ENCODE results near the gene REX1BD. TPM values are rescaled to one million over a fixed set of nuclear protein-coding genes. Genes with fewer than 3 reads are reported as not detected.

Gene REX1BD
- polyA plus RNA-seq, 1 donor from 2014 or later = 214 TPM

DNA sequence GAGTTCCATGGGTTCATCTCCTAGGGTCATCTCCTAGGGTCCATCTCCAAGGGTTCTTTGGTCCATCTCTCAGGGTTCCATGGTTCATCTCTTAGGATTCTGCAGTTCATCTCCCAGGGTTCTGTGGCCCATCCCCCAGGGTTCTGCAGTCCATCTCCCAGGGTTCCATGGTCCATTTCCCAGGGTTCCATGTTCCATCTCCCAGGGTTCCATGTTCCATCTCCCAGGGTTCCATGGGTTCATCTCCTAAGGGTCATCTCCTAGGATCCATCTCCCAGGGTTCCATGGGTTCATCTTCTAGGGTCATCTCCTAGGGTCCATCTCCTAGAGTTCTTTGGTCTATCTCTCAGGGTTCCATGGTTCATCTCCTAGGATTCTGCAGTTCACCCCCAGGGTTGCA is 29.0 kb downstream of the REX1BD start:
- Histone ChIP-seq H3F3A (ENCODE audit: insufficient read depth, low read length, poor library complexity, severe bottlenecking) (no peaks in the 10 kb centered on the region), H3K4me3 (ENCODE audit: low read length) (no peak overlapping the region), H3K9me2 (ENCODE audit: insufficient read depth, low read length) (no peaks in the 10 kb centered on the region), H2AFZ (ENCODE audit: low read depth, low read length) (no peak overlapping the region), H3K27me3 (ENCODE audit: insufficient read depth, low read depth, low read length) (peaks cover 3% of the 10 kb centered on the region), H3K4me2 (ENCODE audit: low read length) (no peak overlapping the region), H3K9me3 (ENCODE audit: low read length) (no peaks in the 10 kb centered on the region), H3K79me2 (replicated peaks; ENCODE audit: insufficient read depth, low read length) (no peaks in the 10 kb centered on the region), H3K36me3 (ENCODE audit: insufficient read depth, low read length) (no peaks in the 10 kb centered on the region), H4K20me1 (ENCODE audit: insufficient read depth) (no peaks in the 10 kb centered on the region), H3K27ac (ENCODE audit: low read length) (no peak overlapping the region), H3K9ac (ENCODE audit: low read length) (no peak overlapping the region)
- TF ChIP-seq POLR2AphosphoS5 (IDR thresholded peaks at IDR 0.05) (no peak), SMC3 (conservative IDR thresholded peaks at IDR 0.05; ENCODE audit: poor library complexity) (no peak), EZH2 (IDR thresholded peaks at IDR 0.05; ENCODE audit: borderline replicate concordance, insufficient read depth, low read length, poor library complexity, severe bottlenecking) (no peak), EP300 (conservative IDR thresholded peaks at IDR 0.05; ENCODE audit: poor library complexity, severe bottlenecking) (no peak), MXI1 (conservative IDR thresholded peaks at IDR 0.05; ENCODE audit: poor library complexity, severe bottlenecking) (no peak), RAD21 (conservative IDR thresholded peaks at IDR 0.05) (no peak), TAF1 (IDR thresholded peaks at IDR 0.05; ENCODE audit: low read depth) (no peak)
- TF ChIP-seq, protein P1, sequence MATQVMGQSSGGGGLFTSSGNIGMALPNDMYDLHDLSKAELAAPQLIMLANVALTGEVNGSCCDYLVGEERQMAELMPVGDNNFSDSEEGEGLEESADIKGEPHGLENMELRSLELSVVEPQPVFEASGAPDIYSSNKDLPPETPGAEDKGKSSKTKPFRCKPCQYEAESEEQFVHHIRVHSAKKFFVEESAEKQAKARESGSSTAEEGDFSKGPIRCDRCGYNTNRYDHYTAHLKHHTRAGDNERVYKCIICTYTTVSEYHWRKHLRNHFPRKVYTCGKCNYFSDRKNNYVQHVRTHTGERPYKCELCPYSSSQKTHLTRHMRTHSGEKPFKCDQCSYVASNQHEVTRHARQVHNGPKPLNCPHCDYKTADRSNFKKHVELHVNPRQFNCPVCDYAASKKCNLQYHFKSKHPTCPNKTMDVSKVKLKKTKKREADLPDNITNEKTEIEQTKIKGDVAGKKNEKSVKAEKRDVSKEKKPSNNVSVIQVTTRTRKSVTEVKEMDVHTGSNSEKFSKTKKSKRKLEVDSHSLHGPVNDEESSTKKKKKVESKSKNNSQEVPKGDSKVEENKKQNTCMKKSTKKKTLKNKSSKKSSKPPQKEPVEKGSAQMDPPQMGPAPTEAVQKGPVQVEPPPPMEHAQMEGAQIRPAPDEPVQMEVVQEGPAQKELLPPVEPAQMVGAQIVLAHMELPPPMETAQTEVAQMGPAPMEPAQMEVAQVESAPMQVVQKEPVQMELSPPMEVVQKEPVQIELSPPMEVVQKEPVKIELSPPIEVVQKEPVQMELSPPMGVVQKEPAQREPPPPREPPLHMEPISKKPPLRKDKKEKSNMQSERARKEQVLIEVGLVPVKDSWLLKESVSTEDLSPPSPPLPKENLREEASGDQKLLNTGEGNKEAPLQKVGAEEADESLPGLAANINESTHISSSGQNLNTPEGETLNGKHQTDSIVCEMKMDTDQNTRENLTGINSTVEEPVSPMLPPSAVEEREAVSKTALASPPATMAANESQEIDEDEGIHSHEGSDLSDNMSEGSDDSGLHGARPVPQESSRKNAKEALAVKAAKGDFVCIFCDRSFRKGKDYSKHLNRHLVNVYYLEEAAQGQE (IDR thresholded peaks at IDR 0.05; ENCODE audit: borderline replicate concordance) = no peak
- TF ChIP-seq, protein P2, sequence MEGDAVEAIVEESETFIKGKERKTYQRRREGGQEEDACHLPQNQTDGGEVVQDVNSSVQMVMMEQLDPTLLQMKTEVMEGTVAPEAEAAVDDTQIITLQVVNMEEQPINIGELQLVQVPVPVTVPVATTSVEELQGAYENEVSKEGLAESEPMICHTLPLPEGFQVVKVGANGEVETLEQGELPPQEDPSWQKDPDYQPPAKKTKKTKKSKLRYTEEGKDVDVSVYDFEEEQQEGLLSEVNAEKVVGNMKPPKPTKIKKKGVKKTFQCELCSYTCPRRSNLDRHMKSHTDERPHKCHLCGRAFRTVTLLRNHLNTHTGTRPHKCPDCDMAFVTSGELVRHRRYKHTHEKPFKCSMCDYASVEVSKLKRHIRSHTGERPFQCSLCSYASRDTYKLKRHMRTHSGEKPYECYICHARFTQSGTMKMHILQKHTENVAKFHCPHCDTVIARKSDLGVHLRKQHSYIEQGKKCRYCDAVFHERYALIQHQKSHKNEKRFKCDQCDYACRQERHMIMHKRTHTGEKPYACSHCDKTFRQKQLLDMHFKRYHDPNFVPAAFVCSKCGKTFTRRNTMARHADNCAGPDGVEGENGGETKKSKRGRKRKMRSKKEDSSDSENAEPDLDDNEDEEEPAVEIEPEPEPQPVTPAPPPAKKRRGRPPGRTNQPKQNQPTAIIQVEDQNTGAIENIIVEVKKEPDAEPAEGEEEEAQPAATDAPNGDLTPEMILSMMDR (IDR thresholded peaks at IDR 0.05; ENCODE audit: poor library complexity, severe bottlenecking) = no peak

DNA sequence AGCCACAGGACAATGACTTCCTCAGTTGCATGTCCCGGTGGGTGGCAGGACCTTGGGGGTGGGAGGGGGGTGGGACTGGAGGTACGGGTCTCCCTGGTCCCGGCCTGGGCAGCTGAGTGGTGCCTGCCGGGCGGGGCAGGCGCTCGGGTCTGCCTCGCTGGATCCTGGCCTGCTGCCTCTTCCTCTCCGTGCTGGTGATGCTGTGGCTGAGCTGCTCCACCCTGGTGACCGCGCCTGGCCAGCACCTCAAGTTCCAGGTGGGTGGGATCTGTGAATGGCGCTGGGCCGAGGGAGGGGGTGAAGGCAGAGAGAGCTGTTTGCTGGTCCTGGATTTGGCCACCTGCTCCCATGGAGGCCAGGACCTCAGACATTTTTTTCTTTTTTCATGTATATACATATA is 29.6 kb downstream of the REX1BD start:
- no peak overlapping the region for H3K9ac ChIP-seq (ENCODE audit: low read length)
- TF ChIP-seq RAD21 (conservative IDR thresholded peaks at IDR 0.05) (no peak), MXI1 (conservative IDR thresholded peaks at IDR 0.05; ENCODE audit: poor library complexity, severe bottlenecking) (no peak)
- peaks cover 2% of the 10 kb centered on the region for H3K27me3 ChIP-seq (ENCODE audit: insufficient read depth, low read depth, low read length)
- no peaks in the 10 kb centered on the region for H3K9me3 ChIP-seq (ENCODE audit: low read length)
- H3K27ac ChIP-seq (ENCODE audit: low read length) = no peak overlapping the region
- H3K79me2 ChIP-seq (replicated peaks; ENCODE audit: insufficient read depth, low read length) = no peaks in the 10 kb centered on the region
- H3K36me3 ChIP-seq (ENCODE audit: insufficient read depth, low read length) = no peaks in the 10 kb centered on the region
- no peaks in the 10 kb centered on the region for H3K9me2 ChIP-seq (ENCODE audit: insufficient read depth, low read length)
- H2AFZ ChIP-seq (ENCODE audit: low read depth, low read length) = no peak overlapping the region
- H3K4me2 ChIP-seq (ENCODE audit: low read length) = no peak overlapping the region
- H4K20me1 ChIP-seq (ENCODE audit: insufficient read depth) = no peaks in the 10 kb centered on the region
- no peak overlapping the region for H3K4me3 ChIP-seq (ENCODE audit: low read length)
- no peaks in the 10 kb centered on the region for H3F3A ChIP-seq (ENCODE audit: insufficient read depth, low read length, poor library complexity, severe bottlenecking)

- Histone ChIP-seq H3K4me3 (ENCODE audit: low read length) (no peak overlapping the region), H3K27ac (ENCODE audit: low read length) (no peak overlapping the region), H3K4me2 (ENCODE audit: low read length) (no peak overlapping the region), H2AFZ (ENCODE audit: low read depth, low read length) (no peak overlapping the region), H3K9me2 (ENCODE audit: insufficient read depth, low read length) (no peaks in the 10 kb centered on the region), H3K9me3 (ENCODE audit: low read length) (no peaks in the 10 kb centered on the region), H3F3A (ENCODE audit: insufficient read depth, low read length, poor library complexity, severe bottlenecking) (no peaks in the 10 kb centered on the region), H3K9ac (ENCODE audit: low read length) (no peak overlapping the region), H3K79me2 (replicated peaks; ENCODE audit: insufficient read depth, low read length) (no peaks in the 10 kb centered on the region), H3K27me3 (ENCODE audit: insufficient read depth, low read depth, low read length) (no peaks in the 10 kb centered on the region), H4K20me1 (ENCODE audit: insufficient read depth) (no peaks in the 10 kb centered on the region), H3K36me3 (ENCODE audit: insufficient read depth, low read length) (no peaks in the 10 kb centered on the region)
- TF ChIP-seq MXI1 (conservative IDR thresholded peaks at IDR 0.05; ENCODE audit: poor library complexity, severe bottlenecking) (no peak), EZH2 (IDR thresholded peaks at IDR 0.05; ENCODE audit: borderline replicate concordance, insufficient read depth, low read length, poor library complexity, severe bottlenecking) (no peak), RAD21 (conservative IDR thresholded peaks at IDR 0.05) (no peak), EP300 (conservative IDR thresholded peaks at IDR 0.05; ENCODE audit: poor library complexity, severe bottlenecking) (no peak), SMC3 (conservative IDR thresholded peaks at IDR 0.05; ENCODE audit: poor library complexity) (no peak), TAF1 (IDR thresholded peaks at IDR 0.05; ENCODE audit: low read depth) (no peak), POLR2AphosphoS5 (IDR thresholded peaks at IDR 0.05) (no peak)
- TF ChIP-seq, protein P1 (IDR thresholded peaks at IDR 0.05; ENCODE audit: borderline replicate concordance) = no peak
- TF ChIP-seq, protein P2 (IDR thresholded peaks at IDR 0.05; ENCODE audit: poor library complexity, severe bottlenecking) = no peak
These were observed 31.7 kb downstream of the REX1BD start for GRCh38 chr19:18620311-18620710.
